Measurements from ENCODE around the gene OSBP2.
A peak's percentile ranks its signal among the peaks of the same experiment; 100 is the strongest.

The OSBP2 gene

GRCh38 chr22:30910358-30910757 is 215.7 kb downstream of the OSBP2 start:
- DNase-seq: no peak

- no peak for DNase-seq
Observed at GRCh38 chr22:30918761-30919160, 224.1 kb downstream of the OSBP2 start.

- no peak for DNase-seq
Observed at GRCh38 chr22:30919973-30920372, 225.3 kb downstream of the OSBP2 start.

- DNase-seq: peak in 1 of 2 experiments; percentile 2
Observed at GRCh38 chr22:30920407-30920806, 225.7 kb downstream of the OSBP2 start.

GRCh38 chr22:30921108-30921507 is 226.4 kb downstream of the OSBP2 start:
- no peak for DNase-seq

GRCh38 chr22:30922151-30922611 is 227.5 kb downstream of the OSBP2 start:
- no peak for DNase-seq

- DNase-seq: no peak
Observed at GRCh38 chr22:30923168-30923900, 228.7 kb downstream of the OSBP2 start.

GRCh38 chr22:30925667-30926066 is 231.0 kb downstream of the OSBP2 start:
- DNase-seq: no peak

GRCh38 chr22:30926706-30927105 is 232.0 kb downstream of the OSBP2 start:
- DNase-seq: no peak

- no peak for DNase-seq
Observed at GRCh38 chr22:30927806-30928205, 233.1 kb downstream of the OSBP2 start.

- DNase-seq: no peak
Observed at GRCh38 chr22:30928401-30928800, 233.7 kb downstream of the OSBP2 start.

GRCh38 chr22:30930228-30930627 is 235.6 kb downstream of the OSBP2 start:
- no peak for DNase-seq

- no peak for DNase-seq
Observed at GRCh38 chr22:30931541-30932300, 237.0 kb downstream of the OSBP2 start.

- DNase-seq: no peak
Observed at GRCh38 chr22:30932661-30933060, 238.0 kb downstream of the OSBP2 start.

GRCh38 chr22:30933457-30933856 is 238.8 kb downstream of the OSBP2 start:
- no peak for DNase-seq

- DNase-seq: no peak
Observed at GRCh38 chr22:30934053-30934452, 239.4 kb downstream of the OSBP2 start.

GRCh38 chr22:30940685-30941362 is 246.2 kb downstream of the OSBP2 start:
- DNase-seq: no peak

- DNase-seq: no peak
Observed at GRCh38 chr22:30941363-30941740, 246.7 kb downstream of the OSBP2 start.

GRCh38 chr22:30943368-30943767 is 248.7 kb downstream of the OSBP2 start:
- no peak for DNase-seq

- no peak for DNase-seq
Observed at GRCh38 chr22:30944986-30945385, 250.3 kb downstream of the OSBP2 start.

- no peak for DNase-seq
Observed at GRCh38 chr22:30945653-30946052, 251.0 kb downstream of the OSBP2 start.

GRCh38 chr22:30946354-30946753 is 251.7 kb downstream of the OSBP2 start:
- DNase-seq: no peak

- DNase-seq: peak; percentile 12 to 45
Observed at GRCh38 chr22:30947173-30947815, 252.6 kb downstream of the OSBP2 start.
